ENCODE data around the gene GJB5.
"Not testable (repeated sequence)": the region's sequence is repeated elsewhere in the genome, so short reads cannot be mapped to it uniquely, and the experiment has no call there.

The GJB5 gene

DNA sequence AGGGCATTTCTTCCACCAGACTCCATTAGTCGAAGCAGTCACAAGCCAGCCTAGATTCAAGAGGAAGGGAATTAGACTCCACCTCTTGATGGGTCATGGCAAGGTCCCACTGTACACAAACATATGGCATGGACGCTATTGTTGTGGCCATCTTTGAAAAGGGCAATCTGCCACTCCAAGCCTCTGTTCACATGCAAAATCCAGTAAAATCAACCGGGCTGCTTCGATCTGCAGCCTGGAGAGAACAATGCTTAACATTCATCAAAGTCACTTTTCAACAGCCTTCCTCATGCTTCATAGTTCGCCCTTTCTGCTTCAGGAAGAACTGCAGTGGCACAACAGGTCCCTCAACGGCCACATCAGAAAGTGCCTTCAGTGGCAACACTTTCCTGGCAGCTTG, 28.0 kb upstream of the GJB5 start:
- no peak for TF ChIP-seq EZH2 (IDR thresholded peaks at IDR 0.05; ENCODE audit: borderline replicate concordance, low read length)
- TF ChIP-seq, protein P1, sequence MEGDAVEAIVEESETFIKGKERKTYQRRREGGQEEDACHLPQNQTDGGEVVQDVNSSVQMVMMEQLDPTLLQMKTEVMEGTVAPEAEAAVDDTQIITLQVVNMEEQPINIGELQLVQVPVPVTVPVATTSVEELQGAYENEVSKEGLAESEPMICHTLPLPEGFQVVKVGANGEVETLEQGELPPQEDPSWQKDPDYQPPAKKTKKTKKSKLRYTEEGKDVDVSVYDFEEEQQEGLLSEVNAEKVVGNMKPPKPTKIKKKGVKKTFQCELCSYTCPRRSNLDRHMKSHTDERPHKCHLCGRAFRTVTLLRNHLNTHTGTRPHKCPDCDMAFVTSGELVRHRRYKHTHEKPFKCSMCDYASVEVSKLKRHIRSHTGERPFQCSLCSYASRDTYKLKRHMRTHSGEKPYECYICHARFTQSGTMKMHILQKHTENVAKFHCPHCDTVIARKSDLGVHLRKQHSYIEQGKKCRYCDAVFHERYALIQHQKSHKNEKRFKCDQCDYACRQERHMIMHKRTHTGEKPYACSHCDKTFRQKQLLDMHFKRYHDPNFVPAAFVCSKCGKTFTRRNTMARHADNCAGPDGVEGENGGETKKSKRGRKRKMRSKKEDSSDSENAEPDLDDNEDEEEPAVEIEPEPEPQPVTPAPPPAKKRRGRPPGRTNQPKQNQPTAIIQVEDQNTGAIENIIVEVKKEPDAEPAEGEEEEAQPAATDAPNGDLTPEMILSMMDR (IDR thresholded peaks at IDR 0.05; ENCODE audit: low read length): no peak
- Histone ChIP-seq H3K4me3 (ENCODE audit: low read depth, low read length, poor library complexity, severe bottlenecking) (no peak overlapping the region), H2AFZ (ENCODE audit: low read length) (no peak overlapping the region), H3K27ac (ENCODE audit: low read depth, low read length, poor library complexity, severe bottlenecking) (no peak overlapping the region), H3K4me2 (ENCODE audit: low read length) (no peak overlapping the region), H3K4me1 (ENCODE audit: insufficient read depth, low read length, severe bottlenecking) (no peaks in the 10 kb centered on the region), H3K36me3 (ENCODE audit: insufficient read depth, low read length) (no peaks in the 10 kb centered on the region), H3K79me2 (ENCODE audit: insufficient read depth, low read length) (no peaks in the 10 kb centered on the region), H3K9ac (ENCODE audit: low read length) (no peak overlapping the region), H3K9me3 (ENCODE audit: low read length) (no peaks in the 10 kb centered on the region), H3K27me3 (ENCODE audit: insufficient read depth, low read length) (no peaks in the 10 kb centered on the region), H4K20me1 (ENCODE audit: insufficient read depth, low read length) (no peaks in the 10 kb centered on the region), H3K9me2 (ENCODE audit: low read depth, low read length) (no peaks in the 10 kb centered on the region), H3F3A (ENCODE audit: insufficient read depth, low read length) (no peaks in the 10 kb centered on the region)

DNA sequence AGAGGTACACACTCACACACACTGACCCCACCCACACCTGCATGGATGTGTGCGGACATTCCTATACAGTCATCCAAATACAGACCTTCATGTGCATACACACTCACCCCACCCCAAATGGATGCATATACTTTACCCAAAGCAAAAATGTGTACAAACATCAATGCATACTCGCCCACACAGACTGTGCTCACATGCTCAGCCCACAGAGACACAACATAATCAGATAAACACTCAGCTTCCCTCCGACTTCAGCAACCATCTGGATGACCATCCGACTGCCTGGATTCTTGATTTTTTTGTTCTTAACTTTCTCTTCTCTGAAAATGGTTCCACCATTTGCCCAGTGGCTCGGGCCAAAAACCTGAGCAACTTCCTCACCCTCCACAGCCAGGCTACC, 24.4 kb upstream of the GJB5 start:
- Histone ChIP-seq H3K79me2 (ENCODE audit: insufficient read depth, low read length) (no peaks in the 10 kb centered on the region), H2AFZ (ENCODE audit: low read length) (no peak overlapping the region), H3K4me2 (ENCODE audit: low read length) (no peak overlapping the region), H3K27me3 (ENCODE audit: insufficient read depth, low read length) (no peaks in the 10 kb centered on the region), H3K4me3 (ENCODE audit: low read depth, low read length, poor library complexity, severe bottlenecking) (no peak overlapping the region), H3K27ac (ENCODE audit: low read depth, low read length, poor library complexity, severe bottlenecking) (no peak overlapping the region), H3K4me1 (ENCODE audit: insufficient read depth, low read length, severe bottlenecking) (no peaks in the 10 kb centered on the region), H3F3A (ENCODE audit: insufficient read depth, low read length) (no peaks in the 10 kb centered on the region), H3K36me3 (ENCODE audit: insufficient read depth, low read length) (no peaks in the 10 kb centered on the region), H3K9ac (ENCODE audit: low read length) (no peak overlapping the region), H3K9me2 (ENCODE audit: low read depth, low read length) (no peaks in the 10 kb centered on the region), H4K20me1 (ENCODE audit: insufficient read depth, low read length) (no peaks in the 10 kb centered on the region), H3K9me3 (ENCODE audit: low read length) (no peaks in the 10 kb centered on the region)
- TF ChIP-seq, protein P1 (IDR thresholded peaks at IDR 0.05; ENCODE audit: low read length): no peak
- TF ChIP-seq EZH2 (IDR thresholded peaks at IDR 0.05; ENCODE audit: borderline replicate concordance, low read length): no peak

DNA sequence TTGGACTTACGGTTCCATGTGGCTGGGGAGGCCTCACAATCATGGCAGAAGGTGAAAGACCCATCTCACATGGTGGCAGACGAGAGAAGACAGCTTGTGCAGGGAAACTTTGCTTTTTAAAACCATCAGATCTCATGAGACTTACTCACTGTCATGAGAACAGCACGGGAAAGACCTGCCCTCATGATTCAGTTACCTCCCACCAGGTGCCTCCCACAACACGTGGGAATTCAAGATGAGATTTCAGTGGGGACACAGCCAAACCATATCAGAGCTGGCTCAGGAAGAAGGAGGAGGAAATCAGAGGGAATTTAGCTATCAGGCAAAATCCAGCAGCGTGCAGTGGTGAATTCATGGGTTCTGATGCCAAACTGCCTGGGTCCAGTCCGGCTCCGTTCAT, 22.0 kb upstream of the GJB5 start:
- H3K27me3 ChIP-seq (ENCODE audit: insufficient read depth, low read length); H3K9me2 ChIP-seq (ENCODE audit: low read depth, low read length); H3F3A ChIP-seq (ENCODE audit: insufficient read depth, low read length); H3K4me3 ChIP-seq (ENCODE audit: low read depth, low read length, poor library complexity, severe bottlenecking); H3K9me3 ChIP-seq (ENCODE audit: low read length); H3K27ac ChIP-seq (ENCODE audit: low read depth, low read length, poor library complexity, severe bottlenecking); H3K9ac ChIP-seq (ENCODE audit: low read length); H4K20me1 ChIP-seq (ENCODE audit: insufficient read depth, low read length); H2AFZ ChIP-seq (ENCODE audit: low read length); H3K4me2 ChIP-seq (ENCODE audit: low read length); H3K36me3 ChIP-seq (ENCODE audit: insufficient read depth, low read length); H3K79me2 ChIP-seq (ENCODE audit: insufficient read depth, low read length); H3K4me1 ChIP-seq (ENCODE audit: insufficient read depth, low read length, severe bottlenecking): not testable (repeated sequence)

DNA sequence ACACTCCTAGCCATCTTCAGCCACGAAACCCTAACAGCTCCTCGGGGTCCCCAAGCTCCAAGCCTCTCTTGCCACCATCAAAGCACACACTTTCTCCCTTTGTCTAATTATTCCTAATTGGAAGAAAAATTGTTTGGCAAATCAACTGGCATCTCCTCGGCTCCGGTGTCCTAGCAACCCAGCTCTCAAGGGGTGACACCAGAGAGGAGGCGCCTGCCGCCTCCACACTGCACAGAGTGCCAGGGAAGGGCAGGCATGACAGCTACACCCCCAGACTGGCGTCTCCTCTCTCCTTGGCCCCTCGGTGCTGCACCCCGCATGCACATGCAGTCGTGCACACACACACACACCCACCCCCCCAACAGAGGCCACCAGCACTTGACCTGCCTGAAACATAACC, 18.2 kb upstream of the GJB5 start:
- H4K20me1 ChIP-seq (ENCODE audit: insufficient read depth, low read length): no peaks in the 10 kb centered on the region
- H3K9me3 ChIP-seq (ENCODE audit: low read length): no peaks in the 10 kb centered on the region
- no peak overlapping the region for H3K9ac ChIP-seq (ENCODE audit: low read length)
- H3K4me1 ChIP-seq (ENCODE audit: insufficient read depth, low read length, severe bottlenecking): no peaks in the 10 kb centered on the region
- H2AFZ ChIP-seq (ENCODE audit: low read length): no peak overlapping the region
- no peak overlapping the region for H3K4me2 ChIP-seq (ENCODE audit: low read length)
- H3F3A ChIP-seq (ENCODE audit: insufficient read depth, low read length): no peaks in the 10 kb centered on the region
- TF ChIP-seq, protein P1 (IDR thresholded peaks at IDR 0.05; ENCODE audit: low read length): no peak
- TF ChIP-seq EZH2 (IDR thresholded peaks at IDR 0.05; ENCODE audit: borderline replicate concordance, low read length): no peak
- no peaks in the 10 kb centered on the region for H3K36me3 ChIP-seq (ENCODE audit: insufficient read depth, low read length)
- no peaks in the 10 kb centered on the region for H3K9me2 ChIP-seq (ENCODE audit: low read depth, low read length)
- H3K27ac ChIP-seq (ENCODE audit: low read depth, low read length, poor library complexity, severe bottlenecking): no peak overlapping the region
- no peaks in the 10 kb centered on the region for H3K27me3 ChIP-seq (ENCODE audit: insufficient read depth, low read length)
- no peak overlapping the region for H3K4me3 ChIP-seq (ENCODE audit: low read depth, low read length, poor library complexity, severe bottlenecking)
- no peaks in the 10 kb centered on the region for H3K79me2 ChIP-seq (ENCODE audit: insufficient read depth, low read length)

DNA sequence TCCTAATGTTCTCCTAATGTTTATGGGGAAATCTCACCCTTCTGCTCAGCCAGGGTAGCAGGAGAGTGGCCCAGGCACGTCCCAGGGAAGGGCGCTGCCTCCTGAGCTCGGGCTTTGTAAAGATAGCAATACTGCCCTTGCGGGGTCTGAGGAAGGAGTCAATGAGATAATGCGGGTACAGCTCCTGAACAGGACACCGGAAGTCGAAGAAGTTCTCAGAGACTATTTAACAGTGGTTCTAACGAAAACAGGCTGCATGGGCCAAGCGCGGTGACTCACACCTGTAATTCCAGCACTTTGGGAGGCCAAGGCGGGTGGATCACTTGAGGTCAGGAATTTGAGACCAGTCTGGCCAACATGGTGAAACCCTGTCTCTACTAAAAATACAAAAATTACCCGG, 17.6 kb upstream of the GJB5 start:
- not testable (repeated sequence) for H3K4me3 ChIP-seq (ENCODE audit: low read depth, low read length, poor library complexity, severe bottlenecking); H3K9ac ChIP-seq (ENCODE audit: low read length); H3K36me3 ChIP-seq (ENCODE audit: insufficient read depth, low read length); H3K27me3 ChIP-seq (ENCODE audit: insufficient read depth, low read length); H3K4me1 ChIP-seq (ENCODE audit: insufficient read depth, low read length, severe bottlenecking); H3F3A ChIP-seq (ENCODE audit: insufficient read depth, low read length); H3K9me2 ChIP-seq (ENCODE audit: low read depth, low read length); H3K9me3 ChIP-seq (ENCODE audit: low read length); H3K79me2 ChIP-seq (ENCODE audit: insufficient read depth, low read length); H3K27ac ChIP-seq (ENCODE audit: low read depth, low read length, poor library complexity, severe bottlenecking); H2AFZ ChIP-seq (ENCODE audit: low read length); H3K4me2 ChIP-seq (ENCODE audit: low read length); H4K20me1 ChIP-seq (ENCODE audit: insufficient read depth, low read length)

Measured in OCI-LY1 (cell line).